Adrenal gland (tissue), 12 donors: Measurements from ENCODE around the gene SMIM5. TPM values are rescaled to one million over a fixed set of nuclear protein-coding genes. Genes with fewer than 3 reads are reported as not detected.

Source experiments
- DNase-seq, 7 donors: peaks; one replicate each; pipeline ENCODE4 v3.0.0-alpha.2; 2019 to 2020
- H3K27ac ChIP-seq, 5 donors: fragments of 200-600 bp; sonication (generic) in 4 of 5; 1 replicate in 3 of 5; 2 replicates in 2 of 5; pipeline versions ENCODE4 v1.5.1 to v1.8.0; 2016 to 2020; ENCODE audit warnings: mild to moderate bottlenecking in 1 of 5
- H3K27me3 ChIP-seq: fragments of 200-600 bp; 2 replicates; pipeline ENCODE4 v1.8.0; 2021
- H3K36me3 ChIP-seq, 2 donors: fragments of 200-600 bp; replicated peaks in 1 of 2; 1 replicate in 1 of 2; 2 replicates in 1 of 2; pipeline versions ENCODE4 v1.5.1 to v1.8.0; 2018 to 2022
- H3K4me1 ChIP-seq, 2 donors: fragments of 200-600 bp; replicated peaks in 1 of 2; 1 replicate in 1 of 2; 2 replicates in 1 of 2; pipeline versions ENCODE4 v1.5.1 to v1.8.0; 2018 to 2021
- H3K4me3 ChIP-seq, 4 donors: fragments of 200-600 bp; sonication (generic) in 3 of 4; one replicate each; pipeline ENCODE4 v1.5.1; 2016 to 2018
- H3K9me3 ChIP-seq, 3 donors: fragments of 200-600 bp; sonication (generic) in 1 of 3; replicated peaks in 1 of 3; 1 replicate in 2 of 3; 2 replicates in 1 of 3; pipeline versions ENCODE4 v1.5.1 to v1.8.0; 2016 to 2021
- POLR2A ChIP-seq, 2 donors: fragments of 450-650 bp; IDR thresholded peaks; one replicate each; pipeline ENCODE4 v1.6.1; 2017; ENCODE audit warnings: antibody characterized with exemption in 2 of 2, mild to moderate bottlenecking in 2 of 2, moderate library complexity in 1 of 2
- WGBS, 4 donors: extraction: QIAGEN DNeasy Blood & Tissue Kit in 2 of 4; methylation state at CpG; one replicate each; pipeline versions ENCODE4 v1.1.5 to v1.1.7; 2013 to 2017; 5-methylcytosine and 5-hydroxymethylcytosine counted together
- intact Hi-C, 2 donors: fragments of 100-400 bp; cut with DNase I; formaldehyde crosslinking; loops; one replicate each; pipeline versions ENCODE4 v1.14.1 to v1.15.0; 2022 to 2023
- polyA plus RNA-seq, 3 donors: library from polyadenylated mRNA; stranded (reverse); fragments of 200-250 nt in 2 of 3; fragments of 350-450 nt in 1 of 3; fragmentation: Illumina TruSeq in 1 of 3; extraction: RNeasy Lipid Tissue Mini Kit (QIAGEN cat#74804) in 1 of 3; gene quantifications; one replicate each; pipeline ENCODE4 v1.2.3, GENCODE V29; 2013 to 2014
- total RNA-seq, 9 donors: library from RNA; depleted of rRNA in 4 of 9; stranded (reverse); fragments of >200 nt in 4 of 9; fragments of 120-200 nt in 1 of 9; fragmentation: NEBNext Ultra II Directional in 1 of 9; extraction: Animal tissue kit (Norgen Biotek cat#: 25700) in 1 of 9; gene quantifications; one replicate each; pipeline versions ENCODE4 v1.1.0 to v1.2.4, GENCODE V29; 2013 to 2023
- TF ChIP-seq, protein P1 (sequence below), 6 experiments: fragments of 450-650 bp in 4 of 6; fragments of 200-600 bp in 2 of 6; sonication (generic) in 1 of 6; IDR thresholded peaks; 1 replicate in 5 of 6; 2 replicates in 1 of 6; pipeline versions ENCODE4 v1.5.1 to v1.8.0; 2016 to 2021; ENCODE audit warnings: antibody characterized with exemption in 6 of 6, mild to moderate bottlenecking in 2 of 6, moderate library complexity in 1 of 6
- donor health status: healthy with polysubstance abuse.
- donor health status: Bipolar disorder and iron deficiency.
- donor health status: DM: yes; HTN: yes; CAD: no.
- donor health status: DM: no; HTN: no; CAD: no.
- donor health status: DM: no; HTN: no; CAD: no.
- donor health status: DM: yes; HTN: yes; CAD: no.

Gene SMIM5
- total and polyA plus RNA-seq, 12 donors: 0.13 to 2.6 (median 0.77) TPM; not detected in 4

DNA sequence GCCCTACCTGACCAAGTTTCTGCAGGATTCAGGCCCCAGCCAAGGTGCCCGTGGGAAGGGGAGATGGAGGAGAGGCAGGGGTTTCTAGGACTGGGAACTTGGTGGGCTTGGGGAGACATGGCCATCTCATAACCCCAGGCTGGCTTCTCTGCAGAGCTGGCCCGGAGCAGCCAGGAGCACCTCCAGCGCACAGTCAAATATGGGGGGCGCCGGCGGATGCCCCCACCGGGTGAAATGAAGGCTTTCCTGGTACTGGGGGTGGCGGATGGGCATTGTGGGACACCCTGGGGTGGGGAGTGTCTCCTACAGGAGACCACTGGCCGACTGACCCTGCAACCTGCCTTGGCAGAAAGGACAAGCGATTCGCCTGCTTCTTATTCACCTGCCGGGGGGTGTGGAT lies 9.2 kb upstream of the SMIM5 start:
- H3K4me1 ChIP-seq: no peaks in the 10 kb centered on the region
- TF ChIP-seq, protein P1, sequence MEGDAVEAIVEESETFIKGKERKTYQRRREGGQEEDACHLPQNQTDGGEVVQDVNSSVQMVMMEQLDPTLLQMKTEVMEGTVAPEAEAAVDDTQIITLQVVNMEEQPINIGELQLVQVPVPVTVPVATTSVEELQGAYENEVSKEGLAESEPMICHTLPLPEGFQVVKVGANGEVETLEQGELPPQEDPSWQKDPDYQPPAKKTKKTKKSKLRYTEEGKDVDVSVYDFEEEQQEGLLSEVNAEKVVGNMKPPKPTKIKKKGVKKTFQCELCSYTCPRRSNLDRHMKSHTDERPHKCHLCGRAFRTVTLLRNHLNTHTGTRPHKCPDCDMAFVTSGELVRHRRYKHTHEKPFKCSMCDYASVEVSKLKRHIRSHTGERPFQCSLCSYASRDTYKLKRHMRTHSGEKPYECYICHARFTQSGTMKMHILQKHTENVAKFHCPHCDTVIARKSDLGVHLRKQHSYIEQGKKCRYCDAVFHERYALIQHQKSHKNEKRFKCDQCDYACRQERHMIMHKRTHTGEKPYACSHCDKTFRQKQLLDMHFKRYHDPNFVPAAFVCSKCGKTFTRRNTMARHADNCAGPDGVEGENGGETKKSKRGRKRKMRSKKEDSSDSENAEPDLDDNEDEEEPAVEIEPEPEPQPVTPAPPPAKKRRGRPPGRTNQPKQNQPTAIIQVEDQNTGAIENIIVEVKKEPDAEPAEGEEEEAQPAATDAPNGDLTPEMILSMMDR (IDR thresholded peaks at IDR 0.05): no peak
- TF ChIP-seq POLR2A (IDR thresholded peaks at IDR 0.05): no peak
- H3K36me3 ChIP-seq: peaks cover 0 to 15% of the 10 kb centered on the region in 2 donors
- H3K9me3 ChIP-seq: no peaks in the 10 kb centered on the region
- no peak for DNase-seq
- H3K27ac ChIP-seq: no peak overlapping the region
- H3K4me3 ChIP-seq: no peak overlapping the region
- intact Hi-C loops: no loop called here
- 80 to 100% (median 87%) methylated on average over 3 to 12 of the region's 12 CpGs for WGBS, 4 donors
- H3K27me3 ChIP-seq: no peaks in the 10 kb centered on the region

DNA sequence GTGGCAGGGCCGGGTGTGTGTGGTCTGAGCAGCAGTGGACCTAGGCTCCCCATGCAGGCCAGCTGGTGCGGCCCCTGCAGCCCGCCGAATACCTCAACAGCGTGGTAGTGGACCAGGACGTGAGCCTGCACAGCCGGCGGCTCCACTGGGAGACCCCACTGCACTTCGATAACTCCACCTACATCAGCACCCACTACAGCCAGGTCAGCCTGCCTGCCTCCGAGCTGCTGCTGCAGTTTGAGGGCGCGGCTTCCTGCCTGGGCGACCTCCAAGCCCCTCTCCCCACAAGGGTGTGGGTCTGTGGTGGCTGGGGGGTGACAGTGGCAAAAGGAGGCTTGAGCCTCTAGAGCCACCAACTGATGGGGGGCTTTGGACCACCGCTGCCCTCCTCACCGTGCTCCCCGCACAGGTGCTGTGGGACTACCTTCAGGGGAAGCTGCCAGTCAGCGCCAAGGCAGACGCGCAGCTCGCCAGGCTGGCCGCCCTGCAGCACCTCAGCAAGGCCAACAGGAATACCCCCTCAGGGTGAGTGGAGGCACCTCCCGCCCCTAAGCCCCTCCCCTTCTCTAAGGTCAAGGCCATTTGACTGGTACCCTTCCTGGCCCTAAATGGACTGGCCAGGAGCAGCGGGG lies 8.4 kb upstream of the SMIM5 start:
- no peaks in the 10 kb centered on the region for H3K9me3 ChIP-seq
- H3K27ac ChIP-seq: no peak overlapping the region
- no peak for DNase-seq
- H3K4me3 ChIP-seq: no peak overlapping the region
- intact Hi-C loops: no loop called here
- peaks cover 0 to 15% of the 10 kb centered on the region in 2 donors for H3K36me3 ChIP-seq
- no peaks in the 10 kb centered on the region for H3K27me3 ChIP-seq
- no peaks in the 10 kb centered on the region for H3K4me1 ChIP-seq
- TF ChIP-seq POLR2A (IDR thresholded peaks at IDR 0.05): no peak
- TF ChIP-seq, protein P1 (IDR thresholded peaks at IDR 0.05): no peak
- WGBS, 4 donors: 60 to 93% (median 80%) methylated on average over 1 to 23 of the region's 23 CpGs

DNA sequence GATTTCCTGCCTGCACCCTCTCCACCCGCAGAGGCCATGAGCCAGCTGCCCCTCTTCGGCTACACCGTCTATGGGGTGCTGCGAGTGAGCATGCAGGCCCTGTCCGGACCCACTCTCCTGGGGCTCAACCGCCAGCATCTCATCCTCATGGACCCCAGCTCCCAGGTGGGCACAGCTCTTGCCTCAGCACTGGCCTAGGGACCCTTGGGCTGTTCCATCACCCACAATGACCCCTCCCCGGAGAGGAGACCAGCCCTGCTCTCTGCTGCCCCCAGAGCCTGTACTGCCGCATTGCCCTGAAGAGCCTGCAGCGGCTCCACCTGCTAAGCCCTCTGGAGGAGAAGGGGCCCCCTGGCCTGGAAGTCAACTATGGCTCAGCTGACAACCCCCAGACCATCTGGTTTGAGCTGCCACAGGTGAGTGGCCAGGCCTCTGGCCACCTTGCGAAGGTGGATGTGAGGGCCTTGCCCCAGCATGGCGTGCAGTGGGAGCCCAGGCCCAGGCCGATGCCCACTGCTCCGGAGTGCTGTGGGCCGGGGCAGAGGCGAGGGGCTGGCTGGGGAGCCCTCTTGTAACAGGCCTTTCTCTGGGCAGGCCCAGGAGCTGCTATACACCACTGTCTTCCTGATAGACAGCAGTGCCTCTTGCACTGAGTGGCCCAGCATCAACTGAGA lies 7.3 kb upstream of the SMIM5 start:
- Histone ChIP-seq H3K4me1 (no peaks in the 10 kb centered on the region), H3K9me3 (no peaks in the 10 kb centered on the region), H3K4me3 (no peak overlapping the region), H3K27ac (no peak overlapping the region), H3K27me3 (no peaks in the 10 kb centered on the region), H3K36me3 (peaks cover 0 to 12% of the 10 kb centered on the region in 2 donors)
- 85 to 89% (median 86%) methylated on average over 7 to 15 of the region's 15 CpGs for WGBS, 4 donors
- intact Hi-C loops: no loop called here
- DNase-seq: peak in 2 of 7 donors; percentile 21 to 37
- no peak for TF ChIP-seq POLR2A (IDR thresholded peaks at IDR 0.05)
- TF ChIP-seq, protein P1 (IDR thresholded peaks at IDR 0.05): peak; percentile 21 to 47 (median 37)

DNA sequence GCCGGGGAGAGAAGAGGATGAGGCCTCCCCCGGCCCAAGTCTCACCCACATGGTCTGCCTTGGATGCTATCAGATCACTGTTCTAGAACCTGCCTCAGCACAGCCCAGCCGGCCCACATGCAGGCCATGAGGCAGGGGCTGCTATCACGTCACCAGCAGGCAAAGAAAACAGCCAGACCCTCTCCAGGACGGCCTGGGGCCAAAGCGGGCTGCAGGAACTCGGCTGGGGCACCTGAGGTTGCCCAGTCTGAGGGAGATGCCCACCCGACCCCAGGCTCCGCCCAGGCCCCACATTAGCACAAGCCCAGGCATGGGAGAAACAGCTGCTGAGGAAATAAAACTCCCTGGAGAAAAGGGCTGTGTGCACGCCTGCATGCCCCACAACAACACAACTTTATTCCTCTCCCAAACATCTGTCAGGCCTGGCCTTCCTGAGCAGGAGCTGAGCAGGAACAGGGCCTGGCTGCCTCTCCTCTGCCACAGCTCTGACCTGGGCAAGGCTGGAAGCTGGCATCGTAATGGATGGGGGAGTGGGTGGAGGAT lies 6.7 kb upstream of the SMIM5 start:
- no peak for DNase-seq
- Histone ChIP-seq H3K9me3 (no peaks in the 10 kb centered on the region), H3K4me3 (no peak overlapping the region), H3K27me3 (no peaks in the 10 kb centered on the region), H3K27ac (no peak overlapping the region), H3K36me3 (peaks cover 0 to 12% of the 10 kb centered on the region in 2 donors), H3K4me1 (no peaks in the 10 kb centered on the region)
- 80 to 90% (median 84%) methylated on average over 6 to 11 of the region's 11 CpGs for WGBS, 4 donors
- intact Hi-C loops: no loop called here
- TF ChIP-seq, protein P1 (IDR thresholded peaks at IDR 0.05): no peak
- TF ChIP-seq POLR2A (IDR thresholded peaks at IDR 0.05): no peak
